Lung (tissue), 12 donors: ENCODE results near the gene BCL2L14. TPM values are rescaled to one million over a fixed set of nuclear protein-coding genes. Genes with fewer than 3 reads are reported as not detected.

ENCODE experiments used
- ATAC-seq: fragments of 200-7000 bp; cut with Tn5 transposase; one replicate; pipeline ENCODE4 v1.9.1; 2020; ENCODE audit warnings: moderate number of reproducible peaks; ENCODE audit not compliant: insufficient read depth, low FRiP score
- DNase-seq, 3 donors: peaks; one replicate each; pipeline ENCODE4 v3.0.0-alpha.2; 2013 to 2017
- H3K27ac ChIP-seq, 2 donors: one replicate each; pipeline ENCODE4 v1.5.1; 2013; ENCODE audit warnings: mild to moderate bottlenecking in 2 of 2, moderate library complexity in 2 of 2, control low read depth in 1 of 2, inconsistent platforms in 1 of 2, low read depth in 1 of 2, low read length in 1 of 2
- H3K27me3 ChIP-seq, 3 donors: one replicate each; pipeline ENCODE4 v1.5.1; 2013; ENCODE audit warnings: low read length in 2 of 3; ENCODE audit not compliant: control insufficient read depth in 3 of 3, insufficient read depth in 3 of 3
- H3K36me3 ChIP-seq, 4 donors: one replicate each; pipeline ENCODE4 v1.5.1; 2013; ENCODE audit warnings: low read length in 4 of 4, mild to moderate bottlenecking in 1 of 4, moderate library complexity in 1 of 4; ENCODE audit not compliant: control insufficient read depth in 4 of 4, insufficient read depth in 4 of 4
- H3K4me1 ChIP-seq, 5 donors: one replicate each; pipeline ENCODE4 v1.5.1; 2013; ENCODE audit warnings: low read length in 5 of 5, mild to moderate bottlenecking in 2 of 5, moderate library complexity in 1 of 5; ENCODE audit not compliant: control insufficient read depth in 5 of 5, insufficient read depth in 5 of 5
- H3K4me3 ChIP-seq: one replicate; pipeline ENCODE4 v1.5.1; 2013; ENCODE audit warnings: mild to moderate bottlenecking, control low read depth, moderate library complexity
- H3K9ac ChIP-seq, 2 donors: one replicate each; pipeline ENCODE4 v1.5.1; 2013; ENCODE audit warnings: low read length in 2 of 2, control low read depth in 1 of 2; ENCODE audit not compliant: insufficient read depth in 1 of 2
- H3K9me3 ChIP-seq, 4 donors: one replicate each; pipeline ENCODE4 v1.5.1; 2013; ENCODE audit warnings: low read length in 3 of 4, mild to moderate bottlenecking in 1 of 4, moderate library complexity in 1 of 4; ENCODE audit not compliant: control insufficient read depth in 4 of 4, insufficient read depth in 3 of 4
- WGBS, 2 donors: extraction: QIAGEN DNeasy Blood & Tissue Kit; methylation state at CpG; one replicate each; pipeline ENCODE4 v1.1.7; 2013; 5-methylcytosine and 5-hydroxymethylcytosine counted together
- polyA plus RNA-seq, 2 donors: library from polyadenylated mRNA; stranded (reverse); fragments of 200-250 nt; gene quantifications; one replicate each; pipeline ENCODE4 v1.2.1, GENCODE V29; 2013
- total RNA-seq, 2 donors: library from RNA; depleted of rRNA in 1 of 2; stranded (reverse); fragments of >200 nt in 1 of 2; gene quantifications; one replicate each; pipeline ENCODE4 v1.2.1, GENCODE V29; 2014 to 2021
- TF ChIP-seq, protein P1 (sequence below): IDR thresholded peaks from 2 replicates; pipeline ENCODE4 v1.5.1; 2012; ENCODE audit warnings: mild to moderate bottlenecking; ENCODE audit errors: control extremely low read depth, extremely low read depth
- donor health status: control.
- donor health status: control.
- donor health status: Bipolar disorder and iron deficiency.
- donor health status: healthy.
- donor health status: DM: yes; HTN: yes; CAD: no.

Gene BCL2L14
- total and polyA plus RNA-seq, 4 donors, result 0.33 to 1.8 (median 0.98) TPM

DNA sequence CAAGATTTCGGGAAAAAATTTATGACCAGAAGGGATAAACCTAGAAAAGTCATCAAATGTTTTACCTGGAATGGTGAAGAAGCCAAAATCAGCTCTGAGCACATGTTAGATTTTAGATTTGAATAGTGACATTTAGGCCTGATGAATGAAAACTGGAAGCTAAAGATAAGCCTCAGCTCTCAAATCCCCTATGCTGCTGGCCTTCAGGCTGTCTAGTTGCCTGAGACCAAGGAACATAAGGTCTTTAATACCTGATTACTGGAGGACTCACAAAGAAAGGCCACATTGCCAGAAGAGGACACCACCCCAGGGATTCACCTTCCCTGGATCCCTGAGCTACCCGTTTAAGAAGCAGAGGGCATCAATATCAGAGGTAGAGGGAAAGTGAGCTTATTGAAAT, 56.6 kb downstream of the BCL2L14 start:
- H3K9me3 ChIP-seq, result no peaks in the 10 kb centered on the region
- H3K27ac ChIP-seq, result no peak overlapping the region
- WGBS, 2 donors, result 92 to 99% methylated on average over 2 of the region's 2 CpGs
- H3K36me3 ChIP-seq, result peaks cover 6 to 37% (median 31%) of the 10 kb centered on the region in 4 donors
- ATAC-seq, result no peak
- peaks cover 0 to 4% (median 0%) of the 10 kb centered on the region in 5 donors for H3K4me1 ChIP-seq
- H3K27me3 ChIP-seq, result no peaks in the 10 kb centered on the region
- TF ChIP-seq, protein P1, sequence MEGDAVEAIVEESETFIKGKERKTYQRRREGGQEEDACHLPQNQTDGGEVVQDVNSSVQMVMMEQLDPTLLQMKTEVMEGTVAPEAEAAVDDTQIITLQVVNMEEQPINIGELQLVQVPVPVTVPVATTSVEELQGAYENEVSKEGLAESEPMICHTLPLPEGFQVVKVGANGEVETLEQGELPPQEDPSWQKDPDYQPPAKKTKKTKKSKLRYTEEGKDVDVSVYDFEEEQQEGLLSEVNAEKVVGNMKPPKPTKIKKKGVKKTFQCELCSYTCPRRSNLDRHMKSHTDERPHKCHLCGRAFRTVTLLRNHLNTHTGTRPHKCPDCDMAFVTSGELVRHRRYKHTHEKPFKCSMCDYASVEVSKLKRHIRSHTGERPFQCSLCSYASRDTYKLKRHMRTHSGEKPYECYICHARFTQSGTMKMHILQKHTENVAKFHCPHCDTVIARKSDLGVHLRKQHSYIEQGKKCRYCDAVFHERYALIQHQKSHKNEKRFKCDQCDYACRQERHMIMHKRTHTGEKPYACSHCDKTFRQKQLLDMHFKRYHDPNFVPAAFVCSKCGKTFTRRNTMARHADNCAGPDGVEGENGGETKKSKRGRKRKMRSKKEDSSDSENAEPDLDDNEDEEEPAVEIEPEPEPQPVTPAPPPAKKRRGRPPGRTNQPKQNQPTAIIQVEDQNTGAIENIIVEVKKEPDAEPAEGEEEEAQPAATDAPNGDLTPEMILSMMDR, result no peak
- no peak for DNase-seq
- H3K4me3 ChIP-seq, result no peak overlapping the region
- H3K9ac ChIP-seq, result no peak overlapping the region

DNA sequence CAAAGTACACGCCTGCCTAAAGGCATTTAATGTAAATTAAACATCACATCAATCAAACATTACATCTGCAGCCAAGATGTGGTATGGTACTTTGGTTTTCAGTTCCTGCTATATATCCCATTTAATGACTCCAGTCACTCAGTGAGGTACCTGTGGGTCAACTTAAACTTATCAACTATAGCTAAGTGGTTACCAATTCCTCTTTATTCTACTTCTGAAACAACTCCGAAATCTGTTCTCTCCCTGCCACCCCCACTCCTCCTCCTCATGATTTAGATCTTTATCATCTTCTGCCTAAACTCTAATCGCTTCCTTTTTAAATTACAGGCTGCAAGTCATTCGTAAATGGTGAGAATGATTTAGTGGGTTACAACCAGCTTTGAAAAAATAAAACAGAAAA, 57.9 kb downstream of the BCL2L14 start:
- Histone ChIP-seq H3K27me3 (no peaks in the 10 kb centered on the region), H3K4me1 (no peaks in the 10 kb centered on the region), H3K27ac (no peak overlapping the region), H3K36me3 (peaks cover 6 to 37% (median 29%) of the 10 kb centered on the region in 4 donors), H3K9me3 (no peaks in the 10 kb centered on the region), H3K4me3 (no peak overlapping the region), H3K9ac (no peak overlapping the region)
- DNase-seq (no peak), ATAC-seq (no peak)
- TF ChIP-seq, protein P1, result no peak
- 30 to 48% methylated on average over 4 of the region's 4 CpGs for whole genome bisulfite sequencing, 2 donors

DNA sequence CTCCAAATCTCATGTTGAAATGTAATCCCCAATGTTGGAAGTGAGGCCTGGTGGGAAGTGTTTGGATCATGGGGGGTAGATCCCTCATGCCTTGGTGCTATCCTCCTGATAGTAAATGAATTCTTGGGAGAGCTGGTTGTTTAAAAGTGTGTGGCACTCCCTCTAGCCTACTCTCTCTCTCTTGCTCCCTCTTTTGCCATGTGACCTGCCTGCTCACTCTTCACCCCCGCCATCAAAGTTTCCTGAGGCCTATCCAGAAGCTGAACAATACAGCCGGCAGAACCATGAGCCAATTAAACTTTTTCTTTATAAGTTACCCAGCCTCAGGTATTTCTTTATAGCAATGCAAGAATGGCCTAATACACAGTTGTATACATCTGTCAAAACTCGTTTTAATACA, 62.5 kb downstream of the BCL2L14 start:
- Histone ChIP-seq H3K9ac (no peak overlapping the region), H3K27ac (no peak overlapping the region), H3K9me3 (no peaks in the 10 kb centered on the region), H3K27me3 (no peaks in the 10 kb centered on the region), H3K36me3 (peaks cover 4 to 24% (median 15%) of the 10 kb centered on the region in 4 donors), H3K4me3 (no peak overlapping the region), H3K4me1 (no peaks in the 10 kb centered on the region)
- TF ChIP-seq, protein P1, result no peak
- WGBS, 2 donors, result 66 to 82% methylated on average over 3 of the region's 3 CpGs
- ATAC-seq (no peak), DNase-seq (no peak)

DNA sequence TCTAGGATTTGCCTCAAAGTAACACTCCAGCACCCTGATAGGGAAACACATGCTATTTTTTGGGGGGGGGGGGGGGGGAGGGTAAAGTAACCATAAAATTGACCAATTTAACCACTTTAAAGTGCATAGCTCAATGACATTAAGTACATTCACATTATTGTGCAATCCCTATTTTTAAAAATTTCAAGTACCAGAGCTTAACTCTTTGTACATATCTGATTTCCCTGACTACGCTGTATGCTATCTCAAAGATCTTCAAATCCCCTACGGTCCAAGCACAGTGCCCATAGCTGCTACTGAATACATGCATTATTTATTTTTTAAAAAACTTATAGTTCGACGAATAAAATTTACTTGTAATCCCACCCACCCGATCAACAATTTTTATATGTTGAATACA, 63.0 kb downstream of the BCL2L14 start:
- H3K4me3 ChIP-seq, result no peak overlapping the region
- H3K27ac ChIP-seq, result no peak overlapping the region
- no peaks in the 10 kb centered on the region for H3K27me3 ChIP-seq
- no peaks in the 10 kb centered on the region for H3K9me3 ChIP-seq
- whole genome bisulfite sequencing, 2 donors, result 79 to 92% methylated on average over 5 of the region's 5 CpGs
- ATAC-seq (no peak), DNase-seq (no peak)
- peaks cover 4 to 24% (median 12%) of the 10 kb centered on the region in 4 donors for H3K36me3 ChIP-seq
- no peak overlapping the region for H3K9ac ChIP-seq
- H3K4me1 ChIP-seq, result no peaks in the 10 kb centered on the region
- TF ChIP-seq, protein P1, result no peak
